Measurements from ENCODE around the gene SAA4. TPM values are rescaled to one million over a fixed set of nuclear protein-coding genes. Genes with fewer than 3 reads are reported as not detected.
A peak's percentile ranks its signal among the peaks of the same experiment; 100 is the strongest.

The SAA4 gene
- not detected in 2 replicates for total RNA-seq (2014; rRNA removed; shearing (Covaris generic))
- not detected in 2 replicates for polyA plus RNA-seq (2016; fragmentation: Nextera tagmentation; extraction: Ambion mirVana)
- long read RNA-seq: 0 reads

- H3K4me1 Mint-ChIP-seq: no peaks in the 10 kb centered on the region
- no peaks in the 10 kb centered on the region for H3K36me3 Mint-ChIP-seq (ENCODE audit: low read depth)
- TF ChIP-seq CREB1 (CRISPR knock-in tag; IDR thresholded peaks at IDR 0.05; ENCODE audit: low read depth): no peak
- TF ChIP-seq JUNB (IDR thresholded peaks at IDR 0.05; ENCODE audit: unreplicated experiment): no peak
- no peak for TF ChIP-seq ZNF331 (CRISPR knock-in tag; IDR thresholded peaks at IDR 0.05; ENCODE audit: low read depth)
- TF ChIP-seq STAT1 (IDR thresholded peaks at IDR 0.05; ENCODE audit: unreplicated experiment): no peak
- TF ChIP-seq EZH2 (IDR thresholded peaks at IDR 0.05; ENCODE audit: low read depth, unreplicated experiment): no peak
- no peak for TF ChIP-seq CTCF (conservative IDR thresholded peaks at IDR 0.05; ENCODE audit: low read depth in 2 of 2)
- TF ChIP-seq POLR2AphosphoS5 (IDR thresholded peaks at IDR 0.05; ENCODE audit: low read depth): no peak
- no peak for TF ChIP-seq ZNF114 (CRISPR knock-in tag; IDR thresholded peaks at IDR 0.05)
- peaks cover 3% of the 10 kb centered on the region for H3K27me3 Mint-ChIP-seq (ENCODE audit: insufficient read depth, low read depth, poor library complexity)
- DNase-seq (ENCODE audit: low spot score) (no peak), ATAC-seq (no peak)
- H3K27ac Mint-ChIP-seq: no peak within 1 kb of the TSS
- no peak within 1 kb of the TSS for H3K4me3 Mint-ChIP-seq
- no peaks in the 10 kb centered on the region for H3K4me1 ChIP-seq (ENCODE audit: insufficient read depth)
- H3K79me2 ChIP-seq (replicated peaks; ENCODE audit: insufficient read depth): no peaks in the 10 kb centered on the region
- no peaks in the 10 kb centered on the region for H3K9me2 ChIP-seq (ENCODE audit: insufficient read depth)
- H3K4me3 ChIP-seq: no peak within 1 kb of the TSS
- H3K27me3 ChIP-seq (ENCODE audit: insufficient read depth): no peaks in the 10 kb centered on the region
- no peak within 1 kb of the TSS for H3K27ac ChIP-seq (ENCODE audit: low read depth)
- no peak within 1 kb of the TSS for H3K4me2 ChIP-seq
- no peaks in the 10 kb centered on the region for H4K20me1 ChIP-seq (replicated peaks; ENCODE audit: insufficient read depth)
- H3F3A ChIP-seq (replicated peaks; ENCODE audit: low read depth): no peaks in the 10 kb centered on the region
- H3K9me3 Mint-ChIP-seq: no peaks in the 10 kb centered on the region; the same call in 2 of the 3 replicates
- 0 out of 2 replicates have a peak within 1 kb of the TSS, but pooled peaks have one; percentile 47 for H2AFZ ChIP-seq
- H3K36me3 ChIP-seq (ENCODE audit: insufficient read depth): no peaks in the 10 kb centered on the region
Observed at GRCh38 chr11:18236664-18237356, at the start of gene SAA4. Gene SAA4, minus strand, starts transcription at chr11:18236802. Its CDS starts 876 bp downstream, at chr11:18235926.

GRCh38 chr11:18285841-18286240 lies 49.2 kb upstream of the SAA4 start:
- Histone ChIP-seq H3K27me3 (ENCODE audit: insufficient read depth) (no peaks in the 10 kb centered on the region), H4K20me1 (replicated peaks; ENCODE audit: insufficient read depth) (no peaks in the 10 kb centered on the region), H3K36me3 (ENCODE audit: insufficient read depth) (peaks cover 53% of the 10 kb centered on the region), H3K27ac (ENCODE audit: low read depth) (no peak overlapping the region), H3K9me2 (ENCODE audit: insufficient read depth) (no peaks in the 10 kb centered on the region), H2AFZ (no peak overlapping the region), H3F3A (replicated peaks; ENCODE audit: low read depth) (no peaks in the 10 kb centered on the region), H3K4me1 (ENCODE audit: insufficient read depth) (no peaks in the 10 kb centered on the region), H3K4me2 (no peak overlapping the region), H3K79me2 (replicated peaks; ENCODE audit: insufficient read depth) (no peaks in the 10 kb centered on the region), H3K4me3 (no peak overlapping the region)
- H3K4me3 Mint-ChIP-seq: no peak overlapping the region
- H3K36me3 Mint-ChIP-seq (ENCODE audit: low read depth): peaks cover 57% of the 10 kb centered on the region
- ATAC-seq (no peak), DNase-seq (ENCODE audit: low spot score) (no peak)
- no peaks in the 10 kb centered on the region for H3K9me3 Mint-ChIP-seq
- H3K27ac Mint-ChIP-seq: no peak overlapping the region
- no peaks in the 10 kb centered on the region for H3K4me1 Mint-ChIP-seq
- H3K27me3 Mint-ChIP-seq (ENCODE audit: insufficient read depth, low read depth, poor library complexity): no peaks in the 10 kb centered on the region
- no peak for TF ChIP-seq POLR2AphosphoS5 (IDR thresholded peaks at IDR 0.05; ENCODE audit: low read depth)
- TF ChIP-seq ZNF114 (CRISPR knock-in tag; IDR thresholded peaks at IDR 0.05): no peak
- TF ChIP-seq REST (IDR thresholded peaks at IDR 0.05; ENCODE audit: unreplicated experiment): no peak
- TF ChIP-seq ZNF331 (CRISPR knock-in tag; IDR thresholded peaks at IDR 0.05; ENCODE audit: low read depth): no peak
- TF ChIP-seq EZH2 (IDR thresholded peaks at IDR 0.05; ENCODE audit: low read depth, unreplicated experiment): no peak
- TF ChIP-seq EZH2phosphoT487 (IDR thresholded peaks at IDR 0.05; ENCODE audit: unreplicated experiment): no peak
- no peak for TF ChIP-seq STAT1 (IDR thresholded peaks at IDR 0.05; ENCODE audit: unreplicated experiment)

All from GM23338 (cell line).